Measurements from ENCODE around the gene FBLN2. TPM values are rescaled to one million over a fixed set of nuclear protein-coding genes. Genes with fewer than 3 reads are reported as not detected.
A peak's percentile ranks its signal among the peaks of the same experiment; 100 is the strongest.

Gene FBLN2
- total RNA-seq, 1 donor, result 8.3 TPM

DNA sequence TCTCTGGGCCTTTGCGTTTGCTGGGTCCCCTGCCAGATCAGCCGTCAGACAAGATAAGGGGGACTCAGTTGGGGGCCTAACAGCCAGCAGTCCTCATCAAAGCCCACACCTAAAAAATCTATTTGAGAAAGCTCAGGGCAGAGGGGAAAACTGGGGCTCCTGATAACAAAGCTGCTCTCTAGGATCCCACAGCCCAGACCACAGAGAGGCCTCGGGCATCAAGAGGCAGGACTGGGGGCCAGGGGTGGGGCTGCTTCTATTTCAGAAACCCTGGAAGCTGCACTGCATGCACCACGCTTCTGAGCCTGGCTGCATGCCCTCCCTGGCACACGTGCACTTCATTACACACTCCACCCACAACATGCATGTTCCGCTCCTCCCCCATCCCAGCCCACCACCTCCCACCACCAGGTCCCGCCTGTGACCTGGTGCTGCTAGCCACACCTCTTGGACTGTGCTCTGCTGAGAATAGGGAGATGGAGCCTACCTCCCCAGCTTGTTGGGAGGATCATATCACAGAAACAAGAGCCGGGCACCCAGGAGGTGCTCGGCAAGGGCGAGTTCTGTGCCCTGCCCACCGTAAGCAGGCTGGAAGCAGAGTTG is 26.6 kb downstream of the FBLN2 start:
- DNase-seq (ENCODE audit: low read depth in 2 of 3, low spot score in 2 of 3), result peak in 2 of 3 donors; percentile 40 to 60

- DNase-seq (ENCODE audit: low read depth in 2 of 3, low spot score in 2 of 3), result no peak
Measured at GRCh38 chr3:13577181-13578121, 28.5 kb downstream of the FBLN2 start.

DNA sequence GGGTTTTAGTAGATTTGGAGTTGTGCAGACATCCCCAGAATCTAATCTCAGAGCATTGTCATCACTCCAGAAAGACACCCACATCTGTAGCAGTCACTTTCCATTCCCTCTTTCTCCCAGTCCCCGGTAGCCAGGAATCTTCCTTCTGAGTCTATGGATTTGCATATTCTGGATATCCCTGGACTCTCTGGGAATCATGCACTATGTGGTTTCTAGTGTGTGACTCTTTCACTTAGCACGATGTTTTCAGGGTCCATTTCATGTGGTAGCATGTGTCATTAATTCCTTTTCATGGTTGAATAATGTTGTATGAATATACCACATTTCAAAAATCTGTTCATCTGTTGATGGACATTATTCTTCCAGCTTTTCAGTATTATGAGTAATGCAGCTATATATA is 29.3 kb downstream of the FBLN2 start:
- DNase-seq (ENCODE audit: low read depth in 2 of 3, low spot score in 2 of 3), result no peak

GRCh38 chr3:13579063-13579462 is 30.1 kb downstream of the FBLN2 start:
- peak in 1 of 3 donors; percentile 16 for DNase-seq (ENCODE audit: low read depth in 2 of 3, low spot score in 2 of 3)

GRCh38 chr3:13580256-13581023 is 31.5 kb downstream of the FBLN2 start:
- no peak for DNase-seq (ENCODE audit: low read depth in 2 of 3, low spot score in 2 of 3)

- DNase-seq (ENCODE audit: low read depth in 2 of 3, low spot score in 2 of 3), result peak in 2 of 3 donors; percentile 17 to 74
Measured at GRCh38 chr3:13581485-13582365, 32.8 kb downstream of the FBLN2 start.

- DNase-seq (ENCODE audit: low read depth in 2 of 3, low spot score in 2 of 3), result no peak
Measured at GRCh38 chr3:13582366-13583250, 33.7 kb downstream of the FBLN2 start.

DNA sequence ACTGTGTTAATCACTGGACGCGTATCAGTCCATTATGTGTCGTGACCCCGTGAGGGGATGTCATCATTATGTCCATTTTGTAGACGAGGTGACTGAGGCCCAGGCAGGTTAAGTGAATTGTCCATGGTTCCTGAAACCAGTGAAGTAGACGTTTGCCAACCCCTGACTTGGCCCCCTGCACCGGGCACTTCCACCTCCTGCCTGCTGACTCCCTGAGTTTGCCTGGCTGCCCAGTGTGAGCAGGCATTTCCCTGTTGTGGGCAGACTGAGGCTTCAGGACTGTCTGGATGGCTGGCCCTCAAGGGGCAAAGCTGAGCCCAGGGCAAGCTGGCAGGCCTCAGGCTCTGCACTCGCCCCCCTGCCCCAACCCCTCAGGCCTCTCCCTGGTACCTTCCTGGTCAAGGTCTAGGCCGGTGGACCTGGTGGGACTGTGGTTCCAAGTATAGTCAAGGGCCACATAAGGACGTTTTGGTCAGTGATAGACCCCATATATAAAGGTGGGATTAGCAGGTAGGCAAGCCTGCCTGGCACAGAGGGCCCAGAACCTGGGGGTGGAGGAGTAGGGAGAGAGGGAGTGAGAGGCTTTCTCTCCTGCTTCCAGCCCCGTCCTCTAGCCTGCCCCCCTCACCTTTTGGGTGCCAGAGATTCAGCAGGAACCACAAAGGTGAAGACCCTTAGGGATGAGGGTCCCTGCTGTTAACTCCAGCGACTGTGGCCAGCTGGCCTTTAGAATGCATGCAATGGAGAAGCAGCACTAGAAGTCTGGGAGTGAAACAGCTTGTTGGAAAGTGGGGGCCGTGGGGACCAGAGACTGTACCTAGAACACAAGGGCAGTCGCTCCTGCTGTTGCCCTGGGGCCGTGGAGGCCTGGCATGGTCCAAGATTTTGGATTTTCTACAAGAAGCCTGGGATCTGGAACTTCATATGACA is 34.6 kb downstream of the FBLN2 start:
- DNase-seq (ENCODE audit: low read depth in 2 of 3, low spot score in 2 of 3), result no peak

DNA sequence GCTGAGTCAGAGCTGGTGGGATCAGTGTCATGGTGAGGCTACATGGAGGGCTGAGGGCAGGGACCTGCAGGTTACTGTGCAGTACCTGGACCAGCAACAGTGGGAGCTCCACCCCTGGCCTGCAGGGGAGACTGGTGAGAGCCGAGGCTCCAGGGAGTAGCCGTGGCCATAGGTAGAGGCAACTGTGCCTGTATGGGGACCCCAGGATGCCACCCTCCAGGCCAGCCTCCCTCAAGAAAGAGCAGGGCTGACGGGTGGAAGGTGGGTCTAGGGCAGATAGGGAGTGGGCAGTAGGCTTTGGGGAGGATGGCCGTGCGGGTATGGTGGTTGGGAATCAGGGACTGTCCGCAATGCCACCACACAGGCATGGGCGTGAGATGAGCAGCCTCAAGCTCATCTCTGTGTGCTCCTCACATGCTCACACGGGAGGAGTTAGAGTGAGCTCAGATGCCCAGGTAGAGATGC is 35.5 kb downstream of the FBLN2 start:
- no peak for DNase-seq (ENCODE audit: low read depth in 2 of 3, low spot score in 2 of 3)

GRCh38 chr3:13584901-13585300 is 36.0 kb downstream of the FBLN2 start:
- no peak for DNase-seq (ENCODE audit: low read depth in 2 of 3, low spot score in 2 of 3)

DNA sequence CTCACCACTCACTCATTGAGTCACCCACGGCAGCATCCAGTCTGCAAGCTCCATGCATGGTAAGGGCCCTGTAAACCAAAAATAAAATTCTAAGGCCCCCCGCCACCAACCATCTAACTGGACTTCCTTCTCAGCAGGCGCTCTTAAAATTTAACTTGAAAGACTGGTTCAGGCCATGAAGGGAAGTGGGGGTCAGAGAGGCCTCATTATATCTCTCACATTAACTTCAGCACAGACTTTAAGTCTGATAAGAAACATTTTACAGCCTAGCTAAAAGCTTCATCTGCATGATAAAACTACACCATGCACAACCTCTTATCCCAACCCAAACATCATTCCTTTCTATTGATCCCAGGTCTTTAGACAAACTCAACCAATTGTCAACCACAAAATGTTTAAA is 38.5 kb downstream of the FBLN2 start:
- no peak for DNase-seq (ENCODE audit: low read depth in 2 of 3, low spot score in 2 of 3)

DNA sequence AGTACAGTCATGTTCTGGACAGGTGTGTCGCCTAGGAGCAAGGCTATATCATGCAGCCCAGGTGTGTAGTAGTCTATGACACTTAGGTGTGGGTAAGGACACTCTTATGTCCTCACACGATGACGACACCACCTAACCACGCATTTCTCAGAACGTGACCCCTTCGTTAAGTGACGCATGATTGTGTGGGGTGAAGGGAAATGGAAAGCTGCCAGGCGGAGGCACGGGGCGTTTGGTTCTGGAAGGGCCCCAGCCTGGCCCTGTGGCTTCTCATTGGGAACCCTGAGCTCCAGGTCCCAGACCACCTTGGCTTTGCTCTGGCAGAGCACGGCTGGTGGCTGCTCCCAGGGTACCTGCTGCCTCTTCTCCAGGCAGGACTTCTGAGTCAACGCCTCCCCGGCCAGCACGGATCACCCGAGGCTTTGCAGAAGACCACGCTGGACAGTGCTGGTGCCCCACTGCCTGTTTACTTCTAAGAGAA is 39.3 kb downstream of the FBLN2 start:
- no peak for DNase-seq (ENCODE audit: low read depth in 2 of 3, low spot score in 2 of 3)

DNA sequence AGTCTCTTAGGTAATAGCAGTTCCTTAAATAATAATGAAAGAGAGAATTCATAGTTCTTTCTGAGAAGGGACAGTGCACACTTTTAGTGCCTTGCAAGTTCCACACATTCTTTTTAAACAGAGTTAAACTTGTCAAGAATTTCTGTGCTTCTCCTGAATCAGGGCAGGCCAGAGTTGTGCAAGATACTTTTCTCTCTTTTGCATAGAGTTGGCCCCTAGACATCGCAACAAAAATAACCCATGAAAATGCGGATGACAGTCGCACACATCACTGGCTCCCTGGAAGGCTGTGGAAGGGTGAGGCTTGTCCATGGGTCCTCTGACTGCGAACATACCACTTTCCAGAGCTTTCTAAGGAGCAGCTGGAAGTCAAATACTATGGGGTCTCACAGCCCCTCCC is 40.1 kb downstream of the FBLN2 start:
- no peak for DNase-seq (ENCODE audit: low read depth in 2 of 3, low spot score in 2 of 3)

GRCh38 chr3:13590841-13591520 is 42.1 kb downstream of the FBLN2 start:
- DNase-seq (ENCODE audit: low read depth in 2 of 3, low spot score in 2 of 3), result no peak

- DNase-seq (ENCODE audit: low read depth in 2 of 3, low spot score in 2 of 3), result no peak
Measured at GRCh38 chr3:13593615-13594014, 44.7 kb downstream of the FBLN2 start.

DNA sequence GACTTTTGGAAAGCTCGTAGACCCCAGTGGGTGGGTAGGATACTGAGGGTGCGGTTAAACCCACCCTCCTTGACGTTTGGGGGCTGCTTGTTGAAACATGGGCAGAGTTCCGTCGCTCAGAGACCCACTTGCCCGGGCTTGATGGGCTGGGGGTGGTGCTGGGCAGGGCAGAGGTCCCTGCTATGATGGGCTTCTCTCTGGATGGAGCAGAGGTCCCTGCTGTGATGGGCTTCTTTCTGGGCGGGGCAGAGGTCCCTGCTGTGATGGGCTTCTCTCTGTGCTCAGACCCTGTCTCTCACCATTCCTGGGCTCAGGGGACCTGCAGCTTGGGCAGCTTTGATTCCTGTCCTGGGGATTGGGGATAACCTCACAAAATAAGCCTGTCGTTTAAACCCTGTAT is 45.2 kb downstream of the FBLN2 start:
- DNase-seq (ENCODE audit: low read depth in 2 of 3, low spot score in 2 of 3), result no peak

- DNase-seq (ENCODE audit: low read depth in 2 of 3, low spot score in 2 of 3), result no peak
Measured at GRCh38 chr3:13594991-13595421, 46.1 kb downstream of the FBLN2 start.
